Measurements from ENCODE around the gene NHLRC4. TPM values are rescaled to one million over a fixed set of nuclear protein-coding genes. Genes with fewer than 3 reads are reported as not detected.

The NHLRC4 gene
- polyA plus RNA-seq, 1 of the 3 experiments (the other 2 are of a cell fraction) = 0.69 TPM

GRCh38 chr16:582218-582613, 15.4 kb downstream of the NHLRC4 start:
- Histone ChIP-seq H3K27me3 (ENCODE audit: insufficient read depth) (no peaks in the 10 kb centered on the region), H3K79me2 (ENCODE audit: insufficient read depth) (peaks cover 4% of the 10 kb centered on the region; the same call in 1 of the 2 replicates), H3K9me3 (no peaks in the 10 kb centered on the region), H3K36me3 (replicated peaks in 1 of 2; ENCODE audit: control insufficient read depth in 1 of 2, insufficient read depth in 2 of 2, low read length in 1 of 2) (peaks cover 0 to 19% of the 10 kb centered on the region in 2 experiments), H3K9ac (no peak overlapping the region), H4K20me1 (ENCODE audit: insufficient read depth) (no peaks in the 10 kb centered on the region), H2AFZ (ENCODE audit: low read depth) (no peak overlapping the region), H3K4me3 (ENCODE audit: low read depth in 2 of 2, low read length in 1 of 2) (no peak overlapping the region), H3F3A (replicated peaks; ENCODE audit: insufficient read depth) (peaks cover 5% of the 10 kb centered on the region), H3K4me2 (no peak overlapping the region), H3K4me1 (ENCODE audit: control insufficient read depth in 1 of 2, insufficient read depth in 2 of 2, low read depth in 1 of 2, low read length in 1 of 2) (peaks cover 10 to 22% of the 10 kb centered on the region in 2 experiments; a peak in 2 of 4 replicates), H3K9me2 (no peaks in the 10 kb centered on the region), H3K27ac (ENCODE audit: low read depth in 2 of 2, low read length in 1 of 2) (no peak overlapping the region)
- 87% methylated on average over 3 of the region's 18 CpGs for WGBS (ENCODE audit: low lambda C conversion rate)
- POLR2A ChIA-PET = no interaction called here
- CTCF ChIA-PET = interaction anchor here (1.0 to 1.2 kb wide), 4 partner anchors 11 to 79 kb away, joined by 3 read pairs; no protein-coding TSS in a partner anchor
- no peak for DNase-seq
- no peak for TF ChIP-seq MAX (IDR thresholded peaks at IDR 0.05; ENCODE audit: low read depth)
- TF ChIP-seq ELF1 (IDR thresholded peaks at IDR 0.05) = no peak
- no peak for TF ChIP-seq MXI1 (IDR thresholded peaks at IDR 0.05; ENCODE audit: low read depth, low read length)
- TF ChIP-seq MEF2A (IDR thresholded peaks at IDR 0.05; ENCODE audit: borderline replicate concordance, low read depth) = no peak
- TF ChIP-seq TCF12 (IDR thresholded peaks at IDR 0.05) = no peak
- no peak for TF ChIP-seq ZBTB33 (IDR thresholded peaks at IDR 0.05; ENCODE audit: borderline replicate concordance, low read depth)
- no peak for TF ChIP-seq FOXJ3 (CRISPR knock-in tag; IDR thresholded peaks at IDR 0.05)
- no peak for TF ChIP-seq SIN3A (IDR thresholded peaks at IDR 0.05; ENCODE audit: borderline replicate concordance, low read depth, low read length)

DNA sequence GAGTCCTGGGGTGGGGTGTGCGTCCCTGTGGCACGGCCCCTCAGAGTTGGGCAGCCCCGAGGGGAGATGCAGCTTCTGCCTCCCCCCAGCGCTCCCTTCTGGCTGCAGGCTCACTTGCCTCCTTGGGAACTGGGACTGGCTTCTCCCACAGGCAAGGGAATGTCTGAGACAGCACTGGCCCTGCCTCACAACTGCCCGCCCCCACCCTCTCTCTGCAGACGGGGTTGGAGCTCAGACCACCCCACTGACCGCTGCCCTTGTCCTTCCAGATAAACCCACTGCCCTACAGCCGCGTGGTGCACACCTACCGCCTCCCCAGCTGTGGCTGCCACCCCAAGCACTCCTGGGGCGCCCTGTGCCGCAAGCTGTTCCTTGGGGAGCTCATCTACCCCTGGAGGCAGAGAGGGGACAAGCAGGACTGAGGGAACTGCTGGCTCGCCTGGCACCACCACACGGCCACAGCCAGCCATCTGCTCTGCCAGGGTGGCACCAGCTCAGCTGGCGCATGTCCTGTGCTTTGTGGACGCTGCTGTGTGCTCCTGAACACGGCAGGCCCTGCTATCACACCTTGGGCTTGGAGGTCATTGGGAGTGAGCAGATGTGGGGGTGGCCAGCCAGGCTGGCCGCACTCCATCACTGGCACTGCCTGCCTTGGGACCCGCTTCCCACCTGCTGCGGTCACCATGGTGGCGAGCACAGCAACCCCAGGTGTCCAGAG, 16.0 kb downstream of the NHLRC4 start:
- H4K20me1 ChIP-seq (ENCODE audit: insufficient read depth) = no peaks in the 10 kb centered on the region
- no peak overlapping the region; a peak in 1 of 4 replicates for H3K27ac ChIP-seq (ENCODE audit: low read depth in 2 of 2, low read length in 1 of 2)
- peaks cover 10% of the 10 kb centered on the region for H3K79me2 ChIP-seq (ENCODE audit: insufficient read depth)
- WGBS (ENCODE audit: low lambda C conversion rate) = 94% methylated on average over 12 of the region's 21 CpGs
- peaks cover 10% of the 10 kb centered on the region for H3F3A ChIP-seq (replicated peaks; ENCODE audit: insufficient read depth)
- no peaks in the 10 kb centered on the region for H3K9me2 ChIP-seq
- POLR2A ChIA-PET = no interaction called here
- H3K9ac ChIP-seq = no peak overlapping the region
- CTCF ChIA-PET = interaction anchor here (0.6 to 1.2 kb wide), 3 partner anchors 12 to 71 kb away, joined by 3 read pairs; no protein-coding TSS in a partner anchor
- no peak overlapping the region for H2AFZ ChIP-seq (ENCODE audit: low read depth)
- H3K27me3 ChIP-seq (ENCODE audit: insufficient read depth) = no peaks in the 10 kb centered on the region
- H3K9me3 ChIP-seq = no peaks in the 10 kb centered on the region
- no peak overlapping the region for H3K4me2 ChIP-seq
- H3K4me3 ChIP-seq (ENCODE audit: low read depth in 2 of 2, low read length in 1 of 2) = no peak overlapping the region
- peaks cover 3 to 19% of the 10 kb centered on the region in 2 experiments for H3K36me3 ChIP-seq (replicated peaks in 1 of 2; ENCODE audit: control insufficient read depth in 1 of 2, insufficient read depth in 2 of 2, low read length in 1 of 2)
- H3K4me1 ChIP-seq (ENCODE audit: control insufficient read depth in 1 of 2, insufficient read depth in 2 of 2, low read depth in 1 of 2, low read length in 1 of 2) = peaks cover 15 to 26% of the 10 kb centered on the region in 2 experiments; a peak in 2 of 4 replicates
- DNase-seq = no peak
- TF ChIP-seq GABPA (IDR thresholded peaks at IDR 0.05; ENCODE audit: low read depth) (no peak), MXI1 (IDR thresholded peaks at IDR 0.05; ENCODE audit: low read depth, low read length) (no peak), CTCF (IDR thresholded peaks at IDR 0.05) (no peak), SIN3A (IDR thresholded peaks at IDR 0.05; ENCODE audit: borderline replicate concordance, low read depth, low read length) (no peak), NRF1 (IDR thresholded peaks at IDR 0.05; ENCODE audit: low read depth, low read length) (no peak), USF1 (IDR thresholded peaks at IDR 0.05; ENCODE audit: borderline replicate concordance, low read depth) (no peak), REST (IDR thresholded peaks at IDR 0.05; ENCODE audit: low read depth, low read length) (no peak), RFX5 (IDR thresholded peaks at IDR 0.05; ENCODE audit: low read length) (no peak), TEAD4 (IDR thresholded peaks at IDR 0.05; ENCODE audit: borderline replicate concordance, insufficient read depth) (no peak), PBX3 (IDR thresholded peaks at IDR 0.05) (no peak)
